GM19467 (cell line): ENCODE measurements around the gene CALHM4.
"Not testable (repeated sequence)": the region's sequence is repeated elsewhere in the genome, so short reads cannot be mapped to it uniquely, and the experiment has no call there.

ENCODE experiments used
- ATAC-seq: cut with Tn5 transposase; IDR thresholded peaks from one replicate; pipeline ENCODE4 v1.9.1; 2021; ENCODE audit warnings: mild to moderate bottlenecking, moderate library complexity; ENCODE audit not compliant: unreplicated experiment

Gene CALHM4

DNA sequence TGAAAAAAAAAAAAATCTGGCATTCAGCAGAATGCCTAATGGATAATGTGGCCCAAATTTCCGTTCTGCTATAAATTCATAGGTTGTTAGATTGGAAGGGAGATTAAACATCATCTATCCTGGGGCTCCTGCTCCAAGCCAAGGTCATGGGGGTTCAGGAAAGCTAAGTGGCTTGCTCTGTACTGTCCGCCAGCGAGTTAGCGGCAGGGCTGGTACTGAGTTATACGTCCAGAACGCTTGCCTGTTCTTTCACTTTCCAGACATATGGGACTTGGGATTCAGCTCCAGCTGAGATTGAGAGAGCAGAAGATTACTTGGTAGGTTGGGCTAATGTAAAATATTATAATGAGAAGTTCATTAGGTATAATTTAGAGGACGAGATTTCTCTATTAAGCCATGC is 18.6 kb downstream of the CALHM4 start:
- ATAC-seq, result no peak

GRCh38 chr6:116575227-116575626 is 21.7 kb downstream of the CALHM4 start:
- ATAC-seq, result no peak

- no peak for ATAC-seq
These were observed 23.9 kb downstream of the CALHM4 start for GRCh38 chr6:116577486-116577885.

DNA sequence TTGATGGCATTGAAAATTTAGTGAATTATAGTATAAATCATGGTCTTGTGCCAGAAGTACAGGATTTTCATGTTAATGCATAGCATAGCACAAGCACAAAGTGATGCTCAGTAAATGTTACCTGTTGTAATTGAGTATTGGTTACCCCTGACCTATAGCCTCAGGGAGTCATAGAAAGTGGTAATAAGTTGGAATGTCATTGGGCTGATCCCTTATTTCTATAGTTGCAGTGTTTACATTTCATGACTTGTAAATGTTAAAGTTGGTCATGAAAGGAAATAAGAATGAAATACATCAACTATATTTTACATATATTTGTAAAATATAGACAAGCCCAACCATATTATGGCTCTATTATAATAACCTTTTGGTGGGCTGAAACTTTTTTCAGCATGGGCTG is 24.8 kb downstream of the CALHM4 start:
- no peak for ATAC-seq

DNA sequence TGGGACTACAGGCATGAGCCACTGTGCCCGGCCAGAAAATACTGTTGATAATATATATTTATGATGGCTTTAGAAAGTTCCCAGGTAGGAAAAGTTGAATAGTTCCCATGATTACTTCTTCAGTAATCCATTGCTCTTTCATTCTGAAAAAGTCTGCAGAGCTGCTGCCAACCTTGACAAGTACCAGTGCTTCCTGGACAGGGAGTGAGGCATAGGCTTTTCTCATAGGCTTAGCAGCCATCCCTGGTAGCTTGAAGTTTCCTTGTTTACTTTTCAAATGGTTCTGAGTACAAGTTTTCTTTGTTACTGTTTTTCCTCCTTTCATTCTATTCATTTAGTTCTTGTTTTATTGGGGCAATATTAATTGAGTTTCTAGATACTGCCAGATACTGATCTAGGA is 25.6 kb downstream of the CALHM4 start:
- no peak for ATAC-seq

GRCh38 chr6:116580198-116580597 is 26.6 kb downstream of the CALHM4 start:
- ATAC-seq, result no peak

GRCh38 chr6:116586276-116586675 is 32.7 kb downstream of the CALHM4 start:
- no peak for ATAC-seq

- no peak for ATAC-seq
These were observed 33.2 kb downstream of the CALHM4 start for GRCh38 chr6:116586738-116587137.

GRCh38 chr6:116595247-116595646 is 41.7 kb downstream of the CALHM4 start:
- ATAC-seq, result no peak

DNA sequence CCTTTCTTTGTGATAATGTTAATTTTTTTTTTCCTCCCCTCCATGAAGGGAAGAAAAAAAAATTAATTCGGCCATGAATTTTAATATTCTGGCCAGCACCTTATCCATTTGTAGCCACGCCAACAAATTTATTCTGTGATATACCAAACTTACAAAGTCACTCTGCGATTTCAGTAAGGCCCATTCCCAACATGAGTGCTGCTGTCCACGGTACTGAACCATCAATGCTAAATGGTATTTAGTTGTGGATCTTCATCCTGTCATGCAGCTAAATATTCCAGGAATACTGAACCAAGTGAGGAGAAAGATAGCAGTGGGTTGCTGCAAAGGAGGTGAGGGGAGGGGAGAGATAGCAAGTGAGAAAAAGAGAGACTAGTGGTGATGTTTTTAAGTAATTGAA is 43.3 kb downstream of the CALHM4 start:
- no peak for ATAC-seq

- ATAC-seq, result not testable (repeated sequence)
These were observed 50.4 kb downstream of the CALHM4 start for GRCh38 chr6:116603916-116604315.

DNA sequence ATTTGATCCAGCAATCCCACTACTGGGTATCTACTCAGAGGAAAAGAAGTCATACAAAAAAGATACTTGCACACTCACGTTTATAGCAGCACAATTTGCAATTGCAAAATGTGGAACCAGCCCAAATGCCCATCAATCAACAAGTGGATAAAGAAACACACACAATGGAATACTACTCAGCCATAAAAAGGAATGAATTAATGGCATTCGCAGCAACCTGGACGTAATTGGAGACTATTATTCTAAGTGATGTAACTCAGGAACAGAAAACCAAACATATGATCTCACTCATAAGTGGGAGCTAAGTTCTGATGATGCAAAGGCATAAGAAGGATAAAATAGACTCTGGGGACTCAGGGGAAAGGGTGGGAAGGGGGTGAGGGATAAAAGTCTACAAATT is 51.3 kb downstream of the CALHM4 start:
- ATAC-seq, result not testable (repeated sequence)

GRCh38 chr6:116605935-116606334 is 52.4 kb downstream of the CALHM4 start:
- no peak for ATAC-seq
